ENCODE results near the gene RAB40B.

DNA sequence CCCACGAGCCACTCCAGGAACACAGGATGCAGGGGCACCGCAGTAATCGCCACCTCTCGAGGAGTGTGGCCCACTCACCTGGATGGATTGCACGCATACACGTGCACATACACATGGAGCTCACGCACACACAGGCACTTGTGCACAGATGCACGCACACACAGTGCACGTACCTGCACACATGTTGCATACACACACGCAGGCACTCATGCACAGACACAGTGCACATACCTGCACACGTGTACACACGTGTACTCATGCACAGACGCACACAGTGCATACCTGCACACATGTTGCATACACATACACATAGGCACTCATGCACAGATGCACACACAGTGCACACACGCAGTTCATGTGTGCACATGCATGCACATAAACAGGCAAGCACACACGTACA lies 38.6 kb downstream of the RAB40B start:
- TF ChIP-seq, protein P1, sequence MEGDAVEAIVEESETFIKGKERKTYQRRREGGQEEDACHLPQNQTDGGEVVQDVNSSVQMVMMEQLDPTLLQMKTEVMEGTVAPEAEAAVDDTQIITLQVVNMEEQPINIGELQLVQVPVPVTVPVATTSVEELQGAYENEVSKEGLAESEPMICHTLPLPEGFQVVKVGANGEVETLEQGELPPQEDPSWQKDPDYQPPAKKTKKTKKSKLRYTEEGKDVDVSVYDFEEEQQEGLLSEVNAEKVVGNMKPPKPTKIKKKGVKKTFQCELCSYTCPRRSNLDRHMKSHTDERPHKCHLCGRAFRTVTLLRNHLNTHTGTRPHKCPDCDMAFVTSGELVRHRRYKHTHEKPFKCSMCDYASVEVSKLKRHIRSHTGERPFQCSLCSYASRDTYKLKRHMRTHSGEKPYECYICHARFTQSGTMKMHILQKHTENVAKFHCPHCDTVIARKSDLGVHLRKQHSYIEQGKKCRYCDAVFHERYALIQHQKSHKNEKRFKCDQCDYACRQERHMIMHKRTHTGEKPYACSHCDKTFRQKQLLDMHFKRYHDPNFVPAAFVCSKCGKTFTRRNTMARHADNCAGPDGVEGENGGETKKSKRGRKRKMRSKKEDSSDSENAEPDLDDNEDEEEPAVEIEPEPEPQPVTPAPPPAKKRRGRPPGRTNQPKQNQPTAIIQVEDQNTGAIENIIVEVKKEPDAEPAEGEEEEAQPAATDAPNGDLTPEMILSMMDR (IDR thresholded peaks at IDR 0.05): no peak
- no peak for TF ChIP-seq POLR2A (IDR thresholded peaks at IDR 0.05)

Measured in vagina (tissue), 2 donors.